Astrocyte (in vitro differentiated cells and primary cell): Measurements from ENCODE around the gene UBE2Z. TPM values are rescaled to one million over a fixed set of nuclear protein-coding genes. Genes with fewer than 3 reads are reported as not detected.

Source experiments
- DNase-seq: peaks from one replicate; pipeline ENCODE4 v3.0.0-alpha.2; 2010; ENCODE audit warnings: low read depth
- FAIRE-seq: peaks from 2 replicates; lab custom pipeline; 2011; peaks lifted over from hg19 to GRCh38; lab: Jason Lieb, UNC
- H2AFZ ChIP-seq: 2 replicates; pipeline ENCODE4 v1.6.0; 2012; ENCODE audit warnings: low read depth, low read length, inconsistent platforms
- H3K27ac ChIP-seq: 2 replicates; pipeline ENCODE4 v1.5.1; 2011; ENCODE audit warnings: low read depth, low read length, inconsistent platforms
- H3K27me3 ChIP-seq: 2 replicates; pipeline ENCODE4 v1.6.0; 2011; ENCODE audit warnings: low read length, inconsistent platforms; ENCODE audit not compliant: insufficient read depth
- H3K36me3 ChIP-seq: 2 replicates; pipeline ENCODE4 v1.5.1; 2011; ENCODE audit warnings: low read length, inconsistent platforms; ENCODE audit not compliant: insufficient read depth
- H3K4me1 ChIP-seq: 2 replicates; pipeline ENCODE4 v1.5.1; 2011; ENCODE audit warnings: low read length, inconsistent platforms; ENCODE audit not compliant: insufficient read depth
- H3K4me2 ChIP-seq: 2 replicates; pipeline ENCODE4 v1.6.0; 2012; ENCODE audit warnings: low read length, inconsistent platforms
- H3K4me3 ChIP-seq: 2 replicates; pipeline ENCODE4 v1.5.1; 2011; ENCODE audit warnings: low read depth, mild to moderate bottlenecking, low read length, inconsistent platforms; ENCODE audit not compliant: insufficient read depth
- H3K79me2 ChIP-seq: 2 replicates; pipeline ENCODE4 v1.6.0; 2012; ENCODE audit warnings: mild to moderate bottlenecking, low read length, inconsistent platforms; ENCODE audit not compliant: insufficient read depth
- H3K9ac ChIP-seq: 2 replicates; pipeline ENCODE4 v1.6.0; 2012; ENCODE audit warnings: mild to moderate bottlenecking, low read length, inconsistent platforms
- H3K9me3 ChIP-seq: 2 replicates; pipeline ENCODE4 v1.5.1; 2012; ENCODE audit warnings: low read depth, mild to moderate bottlenecking, low read length, inconsistent platforms; ENCODE audit not compliant: insufficient read depth
- H4K20me1 ChIP-seq: 2 replicates; pipeline ENCODE4 v1.6.0; 2012; ENCODE audit warnings: low read length, inconsistent platforms; ENCODE audit not compliant: insufficient read depth
- H3K27ac Mint-ChIP-seq: one replicate; pipeline ENCODE4 v1.8.0; 2021; ENCODE audit warnings: mild to moderate bottlenecking, mixed read lengths; ENCODE audit not compliant: unreplicated experiment
- H3K27me3 Mint-ChIP-seq: one replicate; pipeline ENCODE4 v1.8.0; 2021; ENCODE audit warnings: low read depth, mixed read lengths; ENCODE audit not compliant: unreplicated experiment
- H3K36me3 Mint-ChIP-seq: one replicate; pipeline ENCODE4 v1.8.0; 2021; ENCODE audit warnings: low read depth, mixed read lengths; ENCODE audit not compliant: unreplicated experiment
- H3K4me1 Mint-ChIP-seq: one replicate; pipeline ENCODE4 v1.8.0; 2021; ENCODE audit warnings: low read depth, mixed read lengths; ENCODE audit not compliant: unreplicated experiment
- H3K4me3 Mint-ChIP-seq: one replicate; pipeline ENCODE4 v1.8.0; 2021; ENCODE audit warnings: mild to moderate bottlenecking, moderate library complexity, mixed read lengths; ENCODE audit not compliant: unreplicated experiment
- H3K9me3 Mint-ChIP-seq: one replicate; pipeline ENCODE4 v1.8.0; 2021; ENCODE audit warnings: mild to moderate bottlenecking, mixed read lengths; ENCODE audit not compliant: unreplicated experiment
- EZH2 ChIP-seq: IDR thresholded peaks from 2 replicates; pipeline ENCODE4 v1.6.1; 2012; ENCODE audit warnings: mild to moderate bottlenecking, low read length, inconsistent platforms; ENCODE audit not compliant: insufficient read depth
- total RNA-seq: library from RNA; stranded (reverse); gene quantifications from 2 replicates; pipeline ENCODE4 v1.2.1, GENCODE V29; 2021
- TF ChIP-seq, protein P1 (sequence below): IDR thresholded peaks from 2 replicates; pipeline ENCODE4 v1.5.1; 2011; ENCODE audit warnings: low read depth, mild to moderate bottlenecking, inconsistent platforms, low read length, moderate library complexity; ENCODE audit not compliant: insufficient read depth

The UBE2Z gene
- total RNA-seq, 1 donor from 2014 or later = 103 TPM

DNA sequence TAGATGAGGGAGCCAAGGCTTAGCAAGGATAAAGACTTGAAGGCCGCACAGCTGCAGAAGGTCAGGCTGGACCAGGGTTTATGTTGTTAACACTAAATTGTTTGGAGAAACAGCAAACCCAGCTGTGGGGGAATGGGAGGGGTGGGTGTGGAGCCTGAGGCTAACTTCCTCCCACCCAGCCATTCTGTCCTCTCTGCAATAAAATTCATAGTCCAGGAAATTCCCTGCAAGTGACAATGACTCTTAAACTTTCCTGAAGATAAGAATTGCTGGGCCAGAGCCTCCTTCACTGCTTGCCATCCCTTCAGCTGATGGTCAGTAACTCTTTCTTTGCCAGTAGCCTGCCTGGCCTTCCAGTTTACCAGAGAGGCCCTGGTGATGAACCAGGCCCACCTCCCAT is 35.0 kb upstream of the UBE2Z start:
- no peak overlapping the region for H3K4me2 ChIP-seq
- no peaks in the 10 kb centered on the region for H3K36me3 ChIP-seq
- no peaks in the 10 kb centered on the region for H3K4me1 ChIP-seq
- DNase-seq (no peak), FAIRE-seq (no peak)
- no peak overlapping the region for H2AFZ ChIP-seq
- Mint-ChIP-seq H3K4me1 (peaks cover 5% of the 10 kb centered on the region), H3K27ac (no peak overlapping the region), H3K9me3 (peaks cover 1% of the 10 kb centered on the region), H3K36me3 (peaks cover 3% of the 10 kb centered on the region), H3K27me3 (peaks cover 10% of the 10 kb centered on the region), H3K4me3 (no peak overlapping the region)
- TF ChIP-seq EZH2 = no peak
- TF ChIP-seq, protein P1, sequence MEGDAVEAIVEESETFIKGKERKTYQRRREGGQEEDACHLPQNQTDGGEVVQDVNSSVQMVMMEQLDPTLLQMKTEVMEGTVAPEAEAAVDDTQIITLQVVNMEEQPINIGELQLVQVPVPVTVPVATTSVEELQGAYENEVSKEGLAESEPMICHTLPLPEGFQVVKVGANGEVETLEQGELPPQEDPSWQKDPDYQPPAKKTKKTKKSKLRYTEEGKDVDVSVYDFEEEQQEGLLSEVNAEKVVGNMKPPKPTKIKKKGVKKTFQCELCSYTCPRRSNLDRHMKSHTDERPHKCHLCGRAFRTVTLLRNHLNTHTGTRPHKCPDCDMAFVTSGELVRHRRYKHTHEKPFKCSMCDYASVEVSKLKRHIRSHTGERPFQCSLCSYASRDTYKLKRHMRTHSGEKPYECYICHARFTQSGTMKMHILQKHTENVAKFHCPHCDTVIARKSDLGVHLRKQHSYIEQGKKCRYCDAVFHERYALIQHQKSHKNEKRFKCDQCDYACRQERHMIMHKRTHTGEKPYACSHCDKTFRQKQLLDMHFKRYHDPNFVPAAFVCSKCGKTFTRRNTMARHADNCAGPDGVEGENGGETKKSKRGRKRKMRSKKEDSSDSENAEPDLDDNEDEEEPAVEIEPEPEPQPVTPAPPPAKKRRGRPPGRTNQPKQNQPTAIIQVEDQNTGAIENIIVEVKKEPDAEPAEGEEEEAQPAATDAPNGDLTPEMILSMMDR = no peak
- H3K9me3 ChIP-seq = no peaks in the 10 kb centered on the region
- no peaks in the 10 kb centered on the region for H3K79me2 ChIP-seq
- no peaks in the 10 kb centered on the region for H4K20me1 ChIP-seq
- H3K27me3 ChIP-seq = peaks cover 26% of the 10 kb centered on the region
- H3K9ac ChIP-seq = no peak overlapping the region
- no peak overlapping the region for H3K27ac ChIP-seq
- no peak overlapping the region for H3K4me3 ChIP-seq

DNA sequence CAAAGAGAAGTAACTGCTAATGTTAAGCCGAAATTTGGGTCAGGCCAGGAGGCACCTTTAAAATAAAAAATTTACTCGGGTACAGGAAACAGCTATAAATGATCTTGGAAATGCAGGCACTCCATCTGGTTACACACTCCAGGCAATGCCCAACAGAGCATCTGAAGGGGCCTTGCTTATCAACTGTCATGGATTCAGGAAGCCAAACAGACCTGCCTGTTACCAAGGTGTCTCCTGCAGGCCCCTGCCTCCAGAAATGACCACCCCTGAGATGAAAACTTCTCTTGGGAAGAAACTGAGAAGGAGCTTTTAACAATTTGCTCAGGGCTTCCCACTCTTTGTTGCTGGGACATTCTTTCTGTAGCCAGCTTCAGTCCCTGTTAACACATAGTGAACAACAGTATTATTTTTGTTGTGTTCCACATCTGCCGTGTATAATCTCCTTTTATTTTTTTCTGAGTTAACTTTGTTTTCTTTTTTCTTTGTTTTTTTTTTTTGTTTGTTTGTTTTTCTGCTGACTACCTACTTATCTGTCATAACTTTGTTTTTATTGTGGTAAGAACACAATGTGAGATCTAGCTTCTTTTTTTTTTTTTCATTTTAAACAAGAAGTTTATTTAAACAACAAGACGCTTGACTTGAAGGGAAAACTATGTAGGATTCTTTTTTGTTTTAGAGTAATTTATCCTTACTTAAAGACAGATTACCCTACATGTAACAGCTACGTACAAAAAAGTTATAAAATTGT is 34.3 kb upstream of the UBE2Z start:
- no peak overlapping the region for H3K4me2 ChIP-seq

More for the DNA sequence above, 34.3 kb upstream of the UBE2Z start:
- Histone ChIP-seq H3K4me3 (no peak overlapping the region), H3K27me3 (peaks cover 27% of the 10 kb centered on the region), H4K20me1 (no peaks in the 10 kb centered on the region), H3K9ac (no peak overlapping the region), H2AFZ (no peak overlapping the region), H3K27ac (no peak overlapping the region), H3K36me3 (no peaks in the 10 kb centered on the region), H3K4me1 (no peaks in the 10 kb centered on the region), H3K9me3 (no peaks in the 10 kb centered on the region), H3K79me2 (no peaks in the 10 kb centered on the region)
- Mint-ChIP-seq H3K36me3 (peaks cover 3% of the 10 kb centered on the region), H3K27ac (no peak overlapping the region), H3K4me3 (no peak overlapping the region), H3K9me3 (peaks cover 1% of the 10 kb centered on the region), H3K4me1 (peaks cover 5% of the 10 kb centered on the region), H3K27me3 (peaks cover 7% of the 10 kb centered on the region)
- DNase-seq = no peak
- TF ChIP-seq, protein P1 = no peak
- no peak for TF ChIP-seq EZH2
- no peak for FAIRE-seq
